GM12873 (cell line): Measurements from ENCODE around the gene MAP6D1.

ENCODE experiments used
- CTCF ChIP-seq: IDR thresholded peaks from 2 replicates; pipeline ENCODE4 v1.5.1; 2012; ENCODE audit warnings: low read depth, mild to moderate bottlenecking, moderate library complexity, low read length, control low read depth; ENCODE audit not compliant: insufficient read depth; ENCODE audit errors: missing control alignments

MAP6D1 gene

GRCh38 chr3:183833516-183833915, 8.1 kb upstream of the MAP6D1 start:
- no peak for TF ChIP-seq CTCF

GRCh38 chr3:183830187-183830586, 4.8 kb upstream of the MAP6D1 start:
- TF ChIP-seq CTCF: no peak

- TF ChIP-seq CTCF: no peak
Measured at GRCh38 chr3:183829466-183829865, 4.1 kb upstream of the MAP6D1 start.

- TF ChIP-seq CTCF: no peak
Measured at GRCh38 chr3:183828538-183828870, 3.1 kb upstream of the MAP6D1 start.

- no peak for TF ChIP-seq CTCF
Measured at GRCh38 chr3:183827809-183828537, 2.6 kb upstream of the MAP6D1 start.

GRCh38 chr3:183826448-183827250, 1.3 kb upstream of the MAP6D1 start:
- no peak for TF ChIP-seq CTCF

- TF ChIP-seq CTCF: no peak
Measured at GRCh38 chr3:183824761-183825455, 469 bp downstream of the MAP6D1 start.
